GM19351 (cell line): ENCODE measurements around the gene GRM7.
"Not testable (repeated sequence)": the region's sequence is repeated elsewhere in the genome, so short reads cannot be mapped to it uniquely, and the experiment has no call there.

ENCODE experiments used
- ATAC-seq: cut with Tn5 transposase; IDR thresholded peaks from one replicate; pipeline ENCODE4 v1.9.1; 2021; ENCODE audit warnings: mild to moderate bottlenecking, moderate library complexity; ENCODE audit not compliant: unreplicated experiment

The GRM7 gene

GRCh38 chr3:6860954-6861624, at the start of gene GRM7:
Gene GRM7 (plus strand): TSS chr3:6861115.
- no peak for ATAC-seq

GRCh38 chr3:6821411-6821810, 39.5 kb upstream of the GRM7 start:
- no peak for ATAC-seq

GRCh38 chr3:6825524-6825923, 35.4 kb upstream of the GRM7 start:
- no peak for ATAC-seq

GRCh38 chr3:6827453-6827852, 33.5 kb upstream of the GRM7 start:
- ATAC-seq: no peak

GRCh38 chr3:6844723-6845122, 16.2 kb upstream of the GRM7 start:
- no peak for ATAC-seq

GRCh38 chr3:6854184-6854583, 6.7 kb upstream of the GRM7 start:
- ATAC-seq: no peak

GRCh38 chr3:6857510-6857909, 3.4 kb upstream of the GRM7 start:
- ATAC-seq: no peak

GRCh38 chr3:6860149-6860953, 564 bp upstream of the GRM7 start:
- ATAC-seq: no peak

- ATAC-seq: no peak
These were observed 698 bp downstream of the GRM7 start for GRCh38 chr3:6861625-6862000.

- no peak for ATAC-seq
These were observed 1.3 kb downstream of the GRM7 start for GRCh38 chr3:6862041-6862879.

- ATAC-seq: no peak
These were observed 1.9 kb downstream of the GRM7 start for GRCh38 chr3:6862880-6863195.

GRCh38 chr3:6867269-6867668, 6.4 kb downstream of the GRM7 start:
- ATAC-seq: no peak

GRCh38 chr3:6878731-6879130, 17.8 kb downstream of the GRM7 start:
- no peak for ATAC-seq

- no peak for ATAC-seq
These were observed 51.3 kb downstream of the GRM7 start for GRCh38 chr3:6912240-6912639.

- no peak for ATAC-seq
These were observed 55.0 kb downstream of the GRM7 start for GRCh38 chr3:6915898-6916297.

- ATAC-seq: no peak
These were observed 60.2 kb downstream of the GRM7 start for GRCh38 chr3:6921066-6921465.

- no peak for ATAC-seq
These were observed 61.0 kb downstream of the GRM7 start for GRCh38 chr3:6921876-6922275.

GRCh38 chr3:6928064-6928463, 67.1 kb downstream of the GRM7 start:
- no peak for ATAC-seq

GRCh38 chr3:6929918-6930317, 69.0 kb downstream of the GRM7 start:
- ATAC-seq: no peak

GRCh38 chr3:6935418-6935817, 74.5 kb downstream of the GRM7 start:
- not testable (repeated sequence) for ATAC-seq

- ATAC-seq: no peak
These were observed 75.1 kb downstream of the GRM7 start for GRCh38 chr3:6935970-6936369.

GRCh38 chr3:6962801-6963200, 101.9 kb downstream of the GRM7 start:
- ATAC-seq: no peak
